Measurements from ENCODE around the gene CERS3.

Gene CERS3

DNA sequence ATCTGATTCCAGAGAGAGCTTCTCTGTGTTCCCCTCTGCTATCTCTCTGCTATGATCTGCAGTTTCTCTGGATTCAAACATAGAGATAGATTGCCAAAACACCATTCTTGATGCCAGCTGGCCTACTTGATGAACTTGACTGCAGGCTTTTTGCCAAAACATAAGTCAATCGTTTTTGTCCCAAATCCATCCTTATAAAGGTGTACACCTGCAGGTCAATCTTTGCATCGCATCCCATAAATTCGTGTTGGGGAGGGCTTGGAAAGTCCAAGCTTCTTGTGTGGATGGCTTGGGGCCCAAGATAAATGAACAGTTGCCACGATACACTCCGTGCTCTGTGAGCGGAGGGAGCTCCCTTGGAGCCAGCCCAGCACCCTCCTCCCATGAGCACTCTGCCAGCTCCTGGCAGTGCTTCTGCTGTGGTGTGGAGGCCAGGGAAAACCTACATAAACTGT is 2.7 kb downstream of the CERS3 start:
- DNase-seq: no peak

DNA sequence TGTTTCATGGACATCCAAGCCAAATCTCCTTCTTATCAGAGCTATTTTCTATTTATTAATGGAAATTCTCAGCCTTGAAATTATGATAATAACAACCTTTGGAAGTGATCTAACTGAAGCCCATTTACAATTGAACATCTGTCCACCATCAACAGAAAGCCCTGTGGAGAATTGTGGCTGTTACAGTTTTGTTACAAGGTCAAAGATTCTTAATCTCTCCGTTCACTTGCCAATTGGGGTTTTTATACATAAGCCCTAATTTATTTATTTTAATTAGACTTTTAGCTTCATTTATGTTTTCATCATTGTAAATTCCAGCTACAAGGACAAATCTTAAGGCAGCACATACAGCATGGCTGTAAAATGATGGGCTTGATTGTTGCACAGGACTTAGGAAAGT is 3.3 kb downstream of the CERS3 start:
- no peak for DNase-seq

- no peak for DNase-seq
Observed at GRCh38 chr15:100524326-100524725, 4.4 kb downstream of the CERS3 start.

DNA sequence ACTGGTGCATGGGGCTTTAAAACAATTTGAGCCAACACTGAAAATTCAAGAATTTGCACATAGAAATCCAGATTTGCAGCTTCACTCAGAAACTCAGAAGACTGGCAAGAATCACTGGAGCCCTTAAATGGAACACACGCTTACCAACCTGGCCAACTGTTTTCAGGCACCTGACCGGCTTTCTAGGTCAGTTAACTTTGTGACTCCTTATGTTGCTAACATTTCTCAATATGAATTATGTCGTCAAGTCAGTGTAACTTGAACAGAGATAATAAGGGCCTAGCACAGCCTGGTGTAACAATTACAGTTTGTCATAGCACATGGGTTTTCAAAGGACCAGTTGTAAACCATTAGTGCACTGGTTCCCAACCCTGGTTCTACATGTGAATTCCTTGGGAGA is 6.8 kb downstream of the CERS3 start:
- DNase-seq: no peak

DNA sequence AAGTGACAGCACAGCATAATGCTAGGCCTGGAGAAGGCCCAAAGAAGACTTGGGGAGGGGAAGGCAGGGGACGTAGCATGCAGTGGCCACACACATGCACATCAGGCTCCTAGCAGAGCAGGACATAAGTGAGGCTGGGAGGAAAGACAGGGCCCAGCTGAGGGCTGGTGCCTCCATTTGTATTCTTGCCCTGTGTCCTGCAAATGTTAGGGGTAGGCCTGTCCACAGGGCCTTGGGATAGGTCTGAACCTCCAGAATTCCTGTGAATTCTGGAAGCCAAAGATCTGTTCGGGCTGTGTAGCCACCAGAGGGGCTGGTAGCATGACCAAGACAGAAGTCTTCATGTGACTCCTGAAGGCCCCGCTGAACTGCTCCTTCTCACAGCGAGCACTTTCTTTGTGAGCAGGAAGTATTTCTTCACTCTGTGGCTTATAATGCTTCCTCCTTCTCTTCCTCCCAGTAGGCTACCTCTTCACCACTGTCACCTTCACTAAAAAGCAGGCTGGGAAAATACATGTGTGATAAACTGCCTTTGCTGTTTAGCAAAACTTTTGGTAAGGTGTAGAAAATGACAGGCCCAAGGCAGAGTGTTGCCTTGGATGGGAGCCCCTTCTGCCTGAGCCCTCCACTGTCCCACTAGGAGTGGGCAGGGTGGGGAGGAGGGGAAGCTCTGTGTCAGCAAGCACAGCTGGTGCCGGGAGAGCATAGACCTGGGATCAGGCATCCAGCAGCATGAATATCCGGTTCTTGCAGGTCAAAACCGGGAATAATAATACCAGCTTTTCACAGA is 8.4 kb downstream of the CERS3 start:
- peak; percentile 87 for DNase-seq

GRCh38 chr15:100517846-100518245 is 10.9 kb downstream of the CERS3 start:
- DNase-seq: no peak

DNA sequence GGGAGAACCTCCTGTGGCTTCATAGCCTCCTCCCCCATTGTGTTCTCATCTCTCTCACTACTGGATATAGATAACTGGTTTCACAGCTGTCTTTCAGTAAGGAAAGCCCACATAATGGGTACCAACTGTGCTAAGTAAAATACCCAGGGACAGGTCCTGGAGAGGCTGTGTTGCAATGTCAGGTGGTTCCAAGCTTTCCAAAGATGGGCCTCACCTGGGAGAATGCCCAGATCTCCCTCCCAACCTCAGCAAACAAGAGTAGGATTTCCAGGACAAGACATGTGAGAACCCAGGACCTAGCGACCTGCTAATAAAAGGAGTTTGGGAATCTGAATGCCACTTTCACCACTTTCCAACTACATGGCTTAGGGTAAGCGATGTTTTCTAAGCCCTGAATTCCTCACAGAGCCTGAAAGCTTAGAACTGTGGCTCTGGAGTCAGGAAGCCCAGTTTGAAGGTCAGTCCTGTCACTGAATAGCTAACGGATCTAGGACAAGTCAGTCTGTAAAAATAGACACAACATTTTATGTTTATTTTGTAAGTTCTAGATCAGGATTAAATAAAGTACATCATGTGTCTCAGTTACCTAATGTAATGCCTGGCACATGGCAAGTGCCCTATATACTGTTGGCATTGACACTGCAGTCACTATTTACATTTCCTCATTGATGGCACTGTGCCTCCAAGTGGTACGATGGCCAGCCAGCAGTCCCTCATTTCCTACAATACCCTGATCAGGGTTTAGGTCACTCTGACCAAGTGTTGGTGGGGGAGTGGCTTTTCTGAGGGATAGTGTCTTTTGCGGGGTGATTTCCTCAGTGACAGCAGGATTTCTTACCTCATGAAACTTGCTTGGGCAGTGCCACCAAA is 11.9 kb downstream of the CERS3 start:
- peak; percentile 47 for DNase-seq

GRCh38 chr15:100515758-100516157 is 13.0 kb downstream of the CERS3 start:
- peak; percentile 57 for DNase-seq

- DNase-seq: peak; percentile 42
Observed at GRCh38 chr15:100508641-100509300, 20.0 kb downstream of the CERS3 start.

DNA sequence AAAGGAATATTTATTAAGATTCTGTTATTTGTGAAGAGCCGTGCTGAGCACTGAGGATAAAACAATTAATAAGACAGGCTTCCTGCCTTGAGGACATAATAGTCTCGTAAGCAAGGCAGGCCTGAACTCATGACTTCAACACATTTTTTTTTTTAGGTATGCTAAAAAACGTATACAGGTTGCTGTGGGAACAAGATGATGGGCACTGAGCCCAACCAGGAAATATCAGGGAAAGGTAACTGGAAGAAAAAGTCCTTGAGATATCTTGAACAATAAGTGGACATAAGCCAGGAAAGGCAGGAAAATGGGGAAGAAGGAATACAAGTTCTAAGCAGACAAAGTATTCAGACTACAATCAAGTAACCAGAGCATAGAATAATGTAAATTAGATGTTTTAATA is 26.1 kb downstream of the CERS3 start:
- no peak for DNase-seq

DNA sequence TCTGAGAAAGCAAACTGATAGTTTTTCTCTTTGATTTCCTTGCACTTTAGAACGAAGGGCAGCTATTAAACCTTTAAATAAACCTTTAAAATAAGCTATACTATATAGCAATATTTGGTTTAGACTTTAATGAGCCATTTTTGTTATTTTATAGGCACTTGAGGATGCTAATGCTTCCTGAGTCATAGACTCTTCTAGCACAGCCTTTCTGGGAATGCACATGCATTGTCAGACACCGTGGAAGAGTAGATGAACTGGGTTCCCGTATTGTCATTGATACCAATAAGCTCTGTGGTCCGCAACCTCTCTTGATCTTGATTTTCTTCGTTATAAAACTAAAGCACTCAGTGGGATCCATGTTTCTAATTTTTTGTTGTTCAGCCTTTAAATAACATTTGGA is 27.6 kb downstream of the CERS3 start:
- no peak for DNase-seq

- no peak for DNase-seq
Observed at GRCh38 chr15:100500226-100500990, 28.3 kb downstream of the CERS3 start.

DNA sequence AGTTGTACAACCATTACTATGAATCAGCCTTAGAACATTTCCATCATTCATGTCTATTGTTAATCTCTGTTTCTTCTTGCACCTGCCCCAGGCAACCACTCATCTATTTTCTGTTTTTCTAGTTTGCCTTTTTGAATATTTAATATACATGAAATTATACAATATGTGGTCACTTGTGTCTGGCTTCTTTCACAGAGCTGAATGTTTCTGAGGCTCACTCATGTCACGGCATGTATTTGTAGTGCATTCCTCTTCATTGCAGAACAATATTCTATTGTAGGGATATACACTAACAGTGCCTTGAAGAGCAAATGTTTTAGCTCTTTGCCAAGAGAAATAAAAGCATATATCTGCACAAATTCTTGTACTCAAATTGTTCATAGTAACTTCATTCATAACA is 32.9 kb downstream of the CERS3 start:
- no peak for DNase-seq

DNA sequence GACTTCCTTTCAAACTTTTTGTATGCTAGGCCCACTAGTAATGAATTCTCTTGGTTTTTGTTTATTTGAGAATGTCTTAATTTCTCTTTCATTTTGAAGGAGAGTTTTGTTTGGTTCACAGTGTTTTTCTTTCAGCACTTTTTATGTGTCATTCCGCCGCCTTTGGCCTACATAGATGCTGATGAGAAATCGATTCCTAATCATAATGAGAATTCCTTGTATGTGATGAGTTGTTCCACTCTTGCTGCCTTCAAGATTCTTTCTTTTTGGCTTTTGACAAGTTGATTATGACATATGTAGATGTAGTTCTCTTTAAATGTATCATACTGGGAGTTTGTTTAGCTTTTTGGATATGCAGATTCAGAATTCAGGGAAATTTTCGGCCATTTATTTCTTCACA is 35.5 kb downstream of the CERS3 start:
- no peak for DNase-seq

DNA sequence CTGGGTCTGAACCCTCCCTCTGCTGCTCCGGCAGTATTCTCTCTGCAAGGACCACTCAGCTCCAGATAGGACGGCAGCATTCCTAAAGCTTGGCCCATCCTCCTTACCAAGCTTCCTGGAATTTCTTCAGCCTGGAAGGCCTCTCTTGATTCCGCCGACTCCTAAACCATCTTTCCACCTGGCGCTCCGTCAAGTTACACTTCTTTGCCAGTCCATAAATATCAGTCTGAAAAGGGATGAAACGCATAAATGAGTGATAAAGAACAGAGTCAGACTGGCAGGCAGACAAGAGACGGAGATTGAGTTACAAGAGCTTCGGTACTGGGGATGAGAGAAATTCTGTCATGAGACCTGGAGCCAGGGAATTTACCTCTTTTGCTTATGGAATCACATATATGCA is 44.3 kb downstream of the CERS3 start:
- no peak for DNase-seq

DNA sequence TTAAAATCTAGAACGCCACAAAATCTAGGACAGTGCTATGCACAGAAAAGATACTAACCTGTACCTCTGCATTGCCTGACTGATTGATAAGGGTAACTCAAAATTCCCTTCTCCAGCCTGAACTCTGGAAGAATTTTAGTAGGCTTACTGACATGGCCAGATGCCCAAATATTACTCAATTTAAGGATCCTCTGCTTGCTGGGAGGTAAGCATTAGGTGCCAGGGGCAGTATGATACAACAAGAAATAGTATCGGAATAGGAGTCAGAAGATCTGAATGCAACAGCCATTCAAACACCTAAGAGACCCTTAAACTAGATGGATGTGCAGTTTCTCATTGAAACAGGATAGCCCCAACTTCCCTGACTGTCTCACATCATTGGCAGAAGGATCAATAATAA is 45.4 kb downstream of the CERS3 start:
- DNase-seq: no peak

DNA sequence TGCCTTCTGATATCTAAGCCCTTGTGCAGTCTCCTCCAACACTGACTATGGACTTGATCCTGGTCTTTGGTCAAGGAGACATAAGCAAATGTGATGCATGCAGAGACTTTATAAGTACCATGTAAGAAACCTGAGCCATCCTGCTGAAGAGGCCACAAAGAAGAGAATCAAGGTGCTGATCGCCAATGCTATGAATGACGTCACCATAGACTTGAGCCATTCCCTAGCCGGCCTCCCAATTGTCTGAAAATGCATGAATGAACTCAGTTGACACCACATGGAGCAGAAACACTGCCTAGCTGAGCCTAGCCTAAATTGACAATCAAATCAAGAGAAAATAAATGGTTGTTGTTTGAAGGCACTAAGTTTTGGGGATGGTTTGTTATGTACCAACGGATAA is 51.9 kb downstream of the CERS3 start:
- DNase-seq: no peak

GRCh38 chr15:100472736-100473135 is 56.0 kb downstream of the CERS3 start:
- DNase-seq: no peak

DNA sequence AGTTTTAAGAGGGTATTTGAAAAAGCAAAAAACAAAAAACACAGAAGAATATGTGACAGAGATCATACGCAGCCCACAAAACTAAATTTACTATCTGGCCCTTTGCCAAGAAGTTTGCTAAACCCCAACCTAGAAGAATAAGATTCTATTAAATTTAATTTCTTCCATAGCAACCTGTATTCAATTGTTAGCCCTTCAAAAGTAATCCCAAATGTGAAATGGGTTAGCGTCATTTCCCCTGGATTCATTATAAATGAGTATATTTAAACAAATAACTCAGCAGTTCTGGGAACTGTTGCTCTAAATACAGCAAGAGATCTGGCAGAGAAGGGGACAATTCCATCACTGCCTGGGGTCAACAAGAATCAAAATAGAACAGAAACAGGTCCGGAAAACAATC is 56.8 kb downstream of the CERS3 start:
- no peak for DNase-seq

DNA sequence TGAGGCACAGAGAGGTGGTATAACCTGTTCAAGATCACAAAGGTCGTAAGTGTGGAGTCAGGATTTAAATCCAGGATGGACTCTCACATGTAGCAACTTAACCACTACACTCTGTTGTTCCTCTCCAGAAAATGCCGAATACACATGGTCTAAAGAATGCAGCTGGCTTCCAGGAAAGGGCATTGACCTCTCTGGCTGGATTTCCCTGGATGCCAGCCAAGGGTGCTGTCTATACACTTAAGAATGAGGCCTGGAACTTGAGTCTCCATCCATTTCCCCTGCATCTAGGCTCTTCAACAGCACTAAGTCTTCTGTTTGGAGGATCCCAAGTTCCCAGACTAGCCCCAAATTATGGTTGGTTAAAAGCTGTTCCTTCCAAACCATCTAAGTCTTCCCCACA is 60.5 kb downstream of the CERS3 start:
- DNase-seq: no peak

DNA sequence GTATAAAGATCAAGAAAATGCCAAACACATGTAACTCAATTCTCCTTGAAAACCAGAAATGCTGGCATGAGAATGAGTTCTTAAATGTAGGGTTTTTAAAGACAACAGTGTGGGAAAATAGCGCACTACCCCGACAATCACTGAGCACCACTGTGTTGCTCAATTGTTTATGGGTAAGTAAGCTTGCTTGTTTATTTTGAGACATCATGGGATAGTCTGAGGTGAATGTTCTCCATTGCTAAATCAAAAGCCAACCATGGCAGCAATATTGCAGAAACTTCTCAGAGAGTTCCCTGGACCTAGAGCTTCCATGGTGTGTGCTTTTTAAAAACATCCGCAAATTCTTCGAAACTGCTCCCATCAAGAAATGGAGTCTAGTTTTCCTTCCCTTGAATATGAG is 62.7 kb downstream of the CERS3 start:
- DNase-seq: no peak

DNA sequence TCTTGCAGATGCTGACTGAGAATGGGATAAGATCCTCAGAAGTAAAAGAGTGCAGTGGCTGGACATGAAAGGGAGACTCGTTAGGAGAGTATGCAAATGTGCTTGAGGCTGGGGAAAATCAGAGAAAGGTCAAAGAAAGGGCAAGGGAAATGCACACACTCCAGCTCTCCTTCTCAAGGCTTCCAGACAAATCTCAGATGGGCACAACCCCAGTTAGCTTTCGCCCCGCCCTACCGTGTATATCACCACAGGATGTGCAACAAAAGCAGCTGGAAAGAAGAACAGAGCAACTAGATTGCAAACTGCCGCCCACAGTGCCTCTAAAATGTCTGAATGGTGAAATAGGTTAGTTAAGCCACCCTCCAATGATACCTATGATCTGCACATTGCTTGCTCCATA is 63.9 kb downstream of the CERS3 start:
- DNase-seq: no peak

DNA sequence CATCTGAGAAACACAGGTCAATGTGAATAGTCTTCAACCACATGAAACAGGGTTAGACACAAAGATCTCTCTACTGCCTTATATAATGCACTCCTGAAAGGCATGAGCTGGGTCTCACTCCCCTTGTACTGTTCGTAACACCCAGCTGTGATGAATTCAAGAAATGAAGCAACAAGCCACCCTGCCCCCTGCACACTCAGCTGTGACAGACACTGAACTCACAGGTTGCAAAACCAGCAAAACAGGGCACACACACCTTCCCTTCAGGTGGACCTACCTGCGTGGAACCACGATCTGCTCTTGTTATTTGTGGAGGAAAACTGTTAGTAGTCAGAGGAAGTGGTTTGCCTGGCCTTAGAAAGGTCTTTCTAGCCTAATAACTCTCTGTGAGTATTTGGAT is 64.5 kb downstream of the CERS3 start:
- DNase-seq: no peak

Measured in MV-4-11 (cell line).